Psoas muscle (tissue), 8 donors: ENCODE measurements around the gene SLC35E4. TPM values are rescaled to one million over a fixed set of nuclear protein-coding genes. Genes with fewer than 3 reads are reported as not detected.
A peak's percentile ranks its signal among the peaks of the same experiment; 100 is the strongest.
"Not testable (repeated sequence)": the region's sequence is repeated elsewhere in the genome, so short reads cannot be mapped to it uniquely, and the experiment has no call there.

Source experiments
- ATAC-seq, 4 donors: fragments of 200-7000 bp; cut with Tn5 transposase; one replicate each; pipeline ENCODE4 v1.9.1; 2020; ENCODE audit warnings: moderate library complexity in 3 of 4, mild to moderate bottlenecking in 2 of 4
- DNase-seq, 2 donors: peaks; one replicate each; pipeline ENCODE4 v3.0.0-alpha.2; 2020
- H3K27ac ChIP-seq: fragments of 200-600 bp; one replicate; pipeline ENCODE4 v1.8.0; 2022
- H3K27me3 ChIP-seq, 3 donors: fragments of 200-600 bp in 1 of 3; one replicate each; pipeline versions ENCODE4 v1.6.1 to v1.8.0; 2013 to 2022; ENCODE audit warnings: low read length in 2 of 3, mild to moderate bottlenecking in 2 of 3, moderate library complexity in 1 of 3; ENCODE audit not compliant: insufficient read depth in 3 of 3
- H3K36me3 ChIP-seq, 2 donors: fragments of 200-600 bp in 1 of 2; one replicate each; pipeline versions ENCODE4 v1.6.1 to v1.8.0; 2013 to 2022; ENCODE audit warnings: low read depth in 1 of 2, mild to moderate bottlenecking in 1 of 2, moderate library complexity in 1 of 2; ENCODE audit not compliant: insufficient read depth in 1 of 2
- H3K4me1 ChIP-seq: fragments of 200-600 bp; one replicate; pipeline ENCODE4 v1.8.0; 2022
- H3K4me3 ChIP-seq: fragments of 200-600 bp; one replicate; pipeline ENCODE4 v1.8.0; 2022; ENCODE audit warnings: mild to moderate bottlenecking
- H3K9me3 ChIP-seq: fragments of 200-600 bp; one replicate; pipeline ENCODE4 v1.8.0; 2022
- WGBS, 3 donors: extraction: QIAGEN DNeasy Blood & Tissue Kit; methylation state at CpG; one replicate each; pipeline versions ENCODE4 v1.1.6 to v1.1.7; 2013; 5-methylcytosine and 5-hydroxymethylcytosine counted together
- intact Hi-C, 2 donors: fragments of 100-400 bp; cut with DNase I; formaldehyde crosslinking; loops; one replicate each; pipeline versions ENCODE4 v1.11.0 to v1.14.2; 2022
- long read RNA-seq, 2 donors: library from polyadenylated mRNA; unstranded; transcript quantifications; one replicate each; pipeline ENCODE4 v2.0.0, GENCODE V29; 2021
- polyA plus RNA-seq, 3 donors: library from polyadenylated mRNA; stranded (reverse); fragments of 200-250 nt; gene quantifications; one replicate each; pipeline ENCODE4 v1.2.3, GENCODE V29; 2013
- total RNA-seq, 4 donors: library from RNA; stranded (reverse); fragmentation: NEBNext Ultra II Directional in 2 of 4; extraction: Animal tissue kit (Norgen Biotek cat#: 25700) in 2 of 4; gene quantifications; one replicate each; pipeline versions ENCODE4 v1.2.1 to v1.2.4, GENCODE V29; 2021 to 2023
- TF ChIP-seq, protein P1 (sequence below): fragments of 200-600 bp; IDR thresholded peaks from one replicate; pipeline ENCODE4 v1.8.0; 2022; ENCODE audit warnings: antibody characterized with exemption
- donor health status: healthy with polysubstance abuse.
- donor health status: DM: no; HTN: no; CAD: no; lungs with moderate emphysema.
- donor health status: Bipolar disorder and iron deficiency.
- donor health status: healthy.
- donor health status: DM: yes; HTN: yes; CAD: no.
- donor health status: DM: no; HTN: no; CAD: no.
- donor health status: DM: no; HTN: no; CAD: no.
- donor health status: DM: yes; HTN: yes; CAD: no.

SLC35E4 gene, protein sequence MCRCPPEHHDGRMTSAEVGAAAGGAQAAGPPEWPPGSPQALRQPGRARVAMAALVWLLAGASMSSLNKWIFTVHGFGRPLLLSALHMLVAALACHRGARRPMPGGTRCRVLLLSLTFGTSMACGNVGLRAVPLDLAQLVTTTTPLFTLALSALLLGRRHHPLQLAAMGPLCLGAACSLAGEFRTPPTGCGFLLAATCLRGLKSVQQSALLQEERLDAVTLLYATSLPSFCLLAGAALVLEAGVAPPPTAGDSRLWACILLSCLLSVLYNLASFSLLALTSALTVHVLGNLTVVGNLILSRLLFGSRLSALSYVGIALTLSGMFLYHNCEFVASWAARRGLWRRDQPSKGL
- 10 to 100 TPM in 1 of 4 donors, 1 to 10 TPM in 3; 5.8 to 11.5 (median 7.2) TPM for total RNA-seq
- 10 to 100 TPM in 1 of 3 donors, 1 to 10 TPM in 2; 2.6 to 11.0 (median 6.8) TPM for polyA plus RNA-seq
- long read RNA-seq, donor 1, transcript SLC35E4-201 (2 exons, 2,714 nt): major isoform, 12 of 12 reads
- long read RNA-seq, donor 1, partial matches to known transcripts: 0 of 12 reads
- long read RNA-seq, donor 1, other reads (novel, unspliced or antisense): 0 of 12 reads
- long read RNA-seq, donor 2, transcript SLC35E4-201 (2 exons, 2,714 nt): major isoform, 57 of 63 reads
- long read RNA-seq, donor 2, partial matches to known transcripts: 1 of 63 reads
- long read RNA-seq, donor 2, other reads (novel, unspliced or antisense): 5 of 63 reads

DNA sequence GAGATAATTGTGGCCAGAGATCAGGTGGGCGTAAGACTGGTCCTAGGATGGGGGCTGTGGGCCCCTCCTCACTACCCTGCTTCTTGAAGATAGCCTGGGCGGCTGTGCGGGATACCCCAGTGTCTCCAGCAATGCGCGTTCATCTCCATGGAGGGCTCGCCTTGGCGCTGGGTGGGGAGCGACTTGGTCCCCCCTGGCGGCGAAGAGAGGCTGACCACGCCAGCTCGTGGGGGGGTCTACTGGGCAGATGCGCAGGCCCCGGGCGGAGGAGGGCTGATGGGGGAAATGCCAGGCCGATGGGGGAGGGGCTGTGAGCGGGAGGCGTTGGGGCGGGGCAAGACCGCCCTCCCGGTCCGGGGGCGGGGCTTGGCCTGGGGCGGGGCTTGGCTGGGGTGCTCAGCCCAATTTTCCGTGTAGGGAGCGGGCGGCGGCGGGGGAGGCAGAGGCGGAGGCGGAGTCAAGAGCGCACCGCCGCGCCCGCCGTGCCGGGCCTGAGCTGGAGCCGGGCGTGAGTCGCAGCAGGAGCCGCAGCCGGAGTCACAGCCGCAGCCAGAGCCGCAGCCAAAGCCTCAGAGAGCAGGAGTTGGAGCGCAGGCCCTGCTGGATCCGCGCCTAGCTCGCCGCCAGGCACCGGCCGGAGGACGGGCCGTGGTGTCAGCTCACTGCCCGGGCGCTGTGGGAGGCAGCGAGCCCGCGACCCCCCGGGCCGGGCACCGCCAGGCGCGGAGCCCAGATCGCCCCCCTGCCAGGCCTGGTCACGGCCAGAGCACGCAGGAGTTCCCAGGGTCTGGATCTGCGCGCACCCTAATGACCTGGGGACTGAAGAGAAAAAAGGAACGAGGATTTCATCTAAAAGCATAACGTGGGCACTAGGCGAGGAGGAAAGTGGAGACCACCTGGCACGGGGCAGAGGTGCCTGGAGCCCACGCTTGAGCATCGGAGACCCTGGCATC, at the start of gene SLC35E4:
TSS of gene SLC35E4 (plus strand) at position 509 of the 953 bp plus-strand sequence. CDS start 670 bp downstream, outside the sequence.
- intact Hi-C loops: loop anchor here (5.0 kb wide), 2 partner anchors 62 to 287 kb away; no protein-coding TSS in a partner anchor
- DNase-seq (peak; percentile 96 to 97), ATAC-seq (peak; percentile 90 to 91 (median 91))
- Histone ChIP-seq H3K36me3 (no peaks in the 10 kb centered on the region), H3K4me3 (peak within 1 kb of the TSS; percentile 87), H3K9me3 (no peaks in the 10 kb centered on the region), H3K27ac (peak within 1 kb of the TSS; percentile 85), H3K27me3 (no peaks in the 10 kb centered on the region), H3K4me1 (peaks cover 26% of the 10 kb centered on the region)
- TF ChIP-seq, protein P1, sequence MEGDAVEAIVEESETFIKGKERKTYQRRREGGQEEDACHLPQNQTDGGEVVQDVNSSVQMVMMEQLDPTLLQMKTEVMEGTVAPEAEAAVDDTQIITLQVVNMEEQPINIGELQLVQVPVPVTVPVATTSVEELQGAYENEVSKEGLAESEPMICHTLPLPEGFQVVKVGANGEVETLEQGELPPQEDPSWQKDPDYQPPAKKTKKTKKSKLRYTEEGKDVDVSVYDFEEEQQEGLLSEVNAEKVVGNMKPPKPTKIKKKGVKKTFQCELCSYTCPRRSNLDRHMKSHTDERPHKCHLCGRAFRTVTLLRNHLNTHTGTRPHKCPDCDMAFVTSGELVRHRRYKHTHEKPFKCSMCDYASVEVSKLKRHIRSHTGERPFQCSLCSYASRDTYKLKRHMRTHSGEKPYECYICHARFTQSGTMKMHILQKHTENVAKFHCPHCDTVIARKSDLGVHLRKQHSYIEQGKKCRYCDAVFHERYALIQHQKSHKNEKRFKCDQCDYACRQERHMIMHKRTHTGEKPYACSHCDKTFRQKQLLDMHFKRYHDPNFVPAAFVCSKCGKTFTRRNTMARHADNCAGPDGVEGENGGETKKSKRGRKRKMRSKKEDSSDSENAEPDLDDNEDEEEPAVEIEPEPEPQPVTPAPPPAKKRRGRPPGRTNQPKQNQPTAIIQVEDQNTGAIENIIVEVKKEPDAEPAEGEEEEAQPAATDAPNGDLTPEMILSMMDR: peak; percentile 5
- WGBS, 3 donors: 1 to 2% (median 2%) methylated on average over 53 to 75 of the region's 75 CpGs

DNA sequence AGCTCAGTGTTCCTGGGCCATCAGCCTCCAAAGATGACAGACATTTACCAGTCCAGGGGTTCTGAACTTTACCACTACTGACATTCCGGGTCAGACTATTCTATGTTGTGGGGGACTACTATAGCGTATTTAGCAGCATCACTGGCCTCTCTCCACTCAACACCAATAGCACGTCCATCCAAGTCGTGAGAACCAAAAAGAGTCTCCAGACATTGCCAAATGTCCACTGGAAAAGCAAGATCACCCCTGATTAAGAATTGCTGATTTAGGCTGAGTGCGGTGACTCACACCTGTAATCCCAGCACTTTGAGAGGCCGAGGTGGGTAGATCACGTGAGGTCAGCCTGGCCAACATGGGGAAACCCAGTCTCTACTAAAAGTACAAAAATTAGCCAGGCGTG, 49.2 kb upstream of the SLC35E4 start:
- intact Hi-C loops: no loop called here
- Histone ChIP-seq H3K36me3 (peaks cover 12 to 80% of the 10 kb centered on the region in 2 donors), H3K4me1 (peaks cover 14% of the 10 kb centered on the region), H3K9me3 (no peaks in the 10 kb centered on the region), H3K27me3 (no peaks in the 10 kb centered on the region), H3K4me3 (no peak overlapping the region), H3K27ac (no peak overlapping the region)
- DNase-seq: no peak
- TF ChIP-seq, protein P1: no peak
- ATAC-seq: no peak
- WGBS, 3 donors: 94 to 96% (median 95%) methylated on average over 8 of the region's 8 CpGs

DNA sequence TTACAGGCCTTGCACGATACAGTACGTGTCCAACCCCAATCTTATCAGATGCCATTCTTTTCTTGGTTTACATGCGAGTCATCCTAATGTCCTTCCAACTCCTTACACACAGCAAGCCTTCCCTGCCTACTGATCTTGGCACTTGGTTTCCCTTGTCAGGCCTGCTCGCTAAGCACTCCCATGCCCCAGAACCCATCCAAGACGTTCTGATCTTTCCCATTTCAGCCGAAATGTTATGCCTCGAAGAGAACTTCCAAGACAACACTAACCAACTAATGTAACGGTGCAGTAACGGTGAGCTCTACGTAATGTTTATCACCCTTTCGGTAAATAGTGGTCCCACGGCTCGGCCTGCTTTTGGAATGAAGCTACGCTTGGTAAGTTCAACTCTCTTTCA, 44.4 kb upstream of the SLC35E4 start:
- Histone ChIP-seq H3K4me3 (peak overlapping the region; percentile 88), H3K27ac (peak overlapping the region; percentile 87), H3K4me1 (peaks cover 14% of the 10 kb centered on the region), H3K9me3 (no peaks in the 10 kb centered on the region), H3K27me3 (no peaks in the 10 kb centered on the region), H3K36me3 (peaks cover 3 to 33% of the 10 kb centered on the region in 2 donors)
- ATAC-seq (peak in 1 of 4 donors; percentile 20), DNase-seq (no peak)
- intact Hi-C loops: no loop called here
- 2 to 3% (median 2%) methylated on average over 14 of the region's 14 CpGs for WGBS, 3 donors
- TF ChIP-seq, protein P1: no peak

DNA sequence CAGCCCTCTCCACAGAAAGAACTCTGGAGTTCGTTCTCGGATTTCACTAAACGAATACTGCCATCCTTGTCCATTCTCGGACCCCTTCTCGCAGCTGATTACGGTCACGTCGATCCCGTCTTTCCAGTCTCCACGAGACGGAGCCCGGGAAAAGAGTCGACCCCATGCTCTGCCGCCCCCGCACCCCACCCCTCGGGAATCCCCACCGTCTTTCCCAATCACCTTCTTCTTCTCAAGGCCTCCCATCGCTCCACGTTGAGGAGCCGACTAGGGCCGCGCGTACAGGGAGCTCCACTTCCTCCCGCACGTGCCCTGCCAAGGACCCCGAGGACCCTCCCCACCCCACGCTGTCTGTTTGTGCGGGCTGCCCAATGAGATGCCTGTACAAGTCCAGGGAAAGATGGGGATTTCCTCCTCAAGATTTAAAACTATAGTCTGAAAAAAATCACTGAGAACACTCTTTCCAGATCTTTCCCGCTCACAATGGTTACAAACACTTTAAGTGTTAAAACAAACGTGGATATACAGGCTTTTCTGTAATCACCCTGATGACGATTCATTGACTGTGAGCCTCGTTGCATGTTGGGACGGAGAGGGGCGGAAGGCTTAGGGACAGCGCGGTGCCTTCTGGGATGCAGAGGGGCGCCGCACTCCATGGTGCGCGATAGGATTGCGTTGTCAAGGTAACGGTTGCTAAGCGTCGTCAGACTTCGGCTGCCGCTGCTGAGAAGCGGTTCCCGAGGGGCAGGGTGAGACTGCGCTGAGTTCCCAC, 43.8 kb upstream of the SLC35E4 start, which contains the start of gene PES1:
TSS of gene PES1 (minus strand) at position 323 of the 772 bp plus-strand sequence. CDS start at position 246, 77 bp downstream.
- H3K4me1 ChIP-seq: peaks cover 14% of the 10 kb centered on the region
- TF ChIP-seq, protein P1: no peak
- no peaks in the 10 kb centered on the region for H3K9me3 ChIP-seq
- H3K4me3 ChIP-seq: peak within 1 kb of the TSS; percentile 88
- 0% methylated on average over 49 of the region's 49 CpGs for WGBS, 3 donors
- H3K36me3 ChIP-seq: peaks cover 3 to 27% of the 10 kb centered on the region in 2 donors
- DNase-seq (peak; percentile 93 to 97), ATAC-seq (peak; percentile 99 to 100 (median 99))
- H3K27me3 ChIP-seq: no peaks in the 10 kb centered on the region
- H3K27ac ChIP-seq: peak within 1 kb of the TSS; percentile 87
- intact Hi-C loops: no loop called here

DNA sequence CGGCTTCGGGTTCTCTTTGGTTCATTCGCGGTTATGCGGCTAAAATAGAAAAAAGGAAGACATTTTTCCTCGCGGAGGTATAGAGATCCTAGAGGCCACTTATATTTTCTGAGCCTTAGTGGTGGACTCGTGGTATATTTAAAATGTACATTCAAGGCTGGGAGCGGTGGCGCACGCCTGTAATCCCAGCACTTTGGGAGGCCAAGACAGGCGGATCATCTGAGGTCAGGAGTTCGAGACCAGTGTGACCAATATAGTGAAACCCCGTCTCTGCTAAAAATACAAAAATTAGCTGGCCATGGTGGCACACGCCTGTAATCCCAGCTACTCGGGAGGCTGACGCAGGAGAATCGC, 43.2 kb upstream of the SLC35E4 start:
- intact Hi-C loops, H3K27me3 ChIP-seq, H3K9me3 ChIP-seq, DNase-seq: not testable (repeated sequence)
- ATAC-seq: peak in 1 of 4 donors; percentile 7
- Histone ChIP-seq H3K36me3 (peaks cover 3 to 21% of the 10 kb centered on the region in 2 donors), H3K4me3 (peak overlapping the region; percentile 88), H3K27ac (peak overlapping the region; percentile 87), H3K4me1 (peaks cover 14% of the 10 kb centered on the region)
- WGBS, 3 donors: 18 to 23% (median 18%) methylated on average over 18 of the region's 18 CpGs
